Fibroblast of lung (primary cell): ENCODE data around the gene MRPL27.

Experiments used
- CTCF ChIP-seq, 2 donors: IDR thresholded peaks in 1 of 2; conservative IDR thresholded peaks in 1 of 2; 1 replicate in 1 of 2; 2 replicates in 1 of 2; pipeline ENCODE4 v1.5.1; 2011 to 2012; ENCODE audit warnings: low read length in 2 of 2, control low read depth in 1 of 2, inconsistent platforms in 1 of 2, low read depth in 1 of 2, mild to moderate bottlenecking in 1 of 2
- EZH2 ChIP-seq: IDR thresholded peaks from 2 replicates; pipeline ENCODE4 v1.5.1; 2012; ENCODE audit warnings: low read length, control low read depth, mild to moderate bottlenecking; ENCODE audit errors: missing control alignments

GRCh38 chr17:50345432-50346312 lies 27.3 kb downstream of the MRPL27 start, which contains the start of gene XYLT2:
- TF ChIP-seq CTCF (conservative IDR thresholded peaks at IDR 0.05 in 1 of 2, IDR thresholded peaks at IDR 0.05 in 1 of 2; ENCODE audit: low read depth in 1 of 2, low read length in 2 of 2) (no peak), EZH2 (no peak)
